BJ (cell line): Measurements from ENCODE around the gene NRN1. TPM values are rescaled to one million over a fixed set of nuclear protein-coding genes. Genes with fewer than 3 reads are reported as not detected.

Experiments
- CTCF ChIA-PET: fragments of 350-600 bp; formaldehyde crosslinking; extraction: SDS; loops from one replicate; lab custom pipeline; 2021; ENCODE audit warnings: antibody characterized with exemption, inconsistent platforms; lab: Yijun Ruan, JAX
- POLR2A ChIA-PET: fragments of 300-600 bp; sonication (Branson Sonifier 250); formaldehyde crosslinking; extraction: SDS; loops from one replicate; lab custom pipeline; 2021; ENCODE audit warnings: antibody characterized with exemption; lab: Charles Lee
- DNase-seq: peaks from one replicate; pipeline ENCODE4 v3.0.0-alpha.2; 2011; ENCODE audit warnings: low read depth
- H3K27me3 ChIP-seq: 2 replicates; pipeline ENCODE4 v1.6.0; 2011; ENCODE audit warnings: low read length; ENCODE audit not compliant: control insufficient read depth, insufficient read depth
- H3K36me3 ChIP-seq: 2 replicates; pipeline ENCODE4 v1.5.1; 2011; ENCODE audit warnings: low read length; ENCODE audit not compliant: control insufficient read depth, insufficient read depth
- H3K4me3 ChIP-seq: 2 replicates; pipeline ENCODE4 v1.5.1; 2011; ENCODE audit warnings: low read depth, mild to moderate bottlenecking, control low read depth, low read length
- polyA plus RNA-seq: library from polyadenylated mRNA; depleted of rRNA; stranded (reverse); fragments of >200 nt; gene quantifications from 2 replicates; pipeline ENCODE4 v1.2.3, GENCODE V29; 2011
- TF ChIP-seq, protein P1 (sequence below): IDR thresholded peaks from 2 replicates; pipeline ENCODE4 v1.5.1; 2011; ENCODE audit warnings: low read depth, mild to moderate bottlenecking, control low read depth, inconsistent platforms, low read length, moderate library complexity; ENCODE audit not compliant: insufficient read depth

Gene NRN1
- polyA plus RNA-seq, 1 experiment = 1.1 TPM

DNA sequence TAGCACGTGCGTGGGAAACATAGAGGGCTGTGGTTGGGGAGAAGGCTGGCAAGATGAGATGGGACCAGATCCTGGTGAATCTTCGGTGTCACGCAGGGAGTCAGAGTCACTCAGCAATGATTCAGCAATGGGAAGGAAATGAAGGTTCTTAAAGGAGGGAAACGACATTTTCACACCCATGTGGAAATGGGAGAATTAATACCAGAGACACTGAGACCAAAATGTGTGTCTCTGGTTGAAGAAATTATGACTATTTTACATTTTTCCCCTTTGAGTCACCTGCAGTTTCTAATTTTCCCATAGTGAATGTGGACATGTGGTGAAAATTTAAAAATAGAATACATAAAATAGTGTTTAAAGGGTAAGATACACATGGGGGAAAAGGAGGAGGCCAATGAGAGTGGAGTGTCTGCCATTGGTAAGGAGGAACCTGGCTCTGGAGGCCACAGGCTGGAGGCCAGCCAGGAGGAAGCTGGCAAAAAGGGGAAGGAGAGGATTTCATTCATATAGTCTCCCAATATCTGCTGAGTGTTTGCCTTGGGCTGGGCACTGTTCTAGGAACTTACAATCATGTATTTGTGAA, 17.5 kb downstream of the NRN1 start:
- Histone ChIP-seq H3K4me3 (no peak overlapping the region), H3K27me3 (peaks cover 7% of the 10 kb centered on the region), H3K36me3 (no peaks in the 10 kb centered on the region)
- no peak for DNase-seq
- TF ChIP-seq, protein P1, sequence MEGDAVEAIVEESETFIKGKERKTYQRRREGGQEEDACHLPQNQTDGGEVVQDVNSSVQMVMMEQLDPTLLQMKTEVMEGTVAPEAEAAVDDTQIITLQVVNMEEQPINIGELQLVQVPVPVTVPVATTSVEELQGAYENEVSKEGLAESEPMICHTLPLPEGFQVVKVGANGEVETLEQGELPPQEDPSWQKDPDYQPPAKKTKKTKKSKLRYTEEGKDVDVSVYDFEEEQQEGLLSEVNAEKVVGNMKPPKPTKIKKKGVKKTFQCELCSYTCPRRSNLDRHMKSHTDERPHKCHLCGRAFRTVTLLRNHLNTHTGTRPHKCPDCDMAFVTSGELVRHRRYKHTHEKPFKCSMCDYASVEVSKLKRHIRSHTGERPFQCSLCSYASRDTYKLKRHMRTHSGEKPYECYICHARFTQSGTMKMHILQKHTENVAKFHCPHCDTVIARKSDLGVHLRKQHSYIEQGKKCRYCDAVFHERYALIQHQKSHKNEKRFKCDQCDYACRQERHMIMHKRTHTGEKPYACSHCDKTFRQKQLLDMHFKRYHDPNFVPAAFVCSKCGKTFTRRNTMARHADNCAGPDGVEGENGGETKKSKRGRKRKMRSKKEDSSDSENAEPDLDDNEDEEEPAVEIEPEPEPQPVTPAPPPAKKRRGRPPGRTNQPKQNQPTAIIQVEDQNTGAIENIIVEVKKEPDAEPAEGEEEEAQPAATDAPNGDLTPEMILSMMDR = no peak
- ChIA-PET POLR2A (no interaction called here), CTCF (no interaction called here)

DNA sequence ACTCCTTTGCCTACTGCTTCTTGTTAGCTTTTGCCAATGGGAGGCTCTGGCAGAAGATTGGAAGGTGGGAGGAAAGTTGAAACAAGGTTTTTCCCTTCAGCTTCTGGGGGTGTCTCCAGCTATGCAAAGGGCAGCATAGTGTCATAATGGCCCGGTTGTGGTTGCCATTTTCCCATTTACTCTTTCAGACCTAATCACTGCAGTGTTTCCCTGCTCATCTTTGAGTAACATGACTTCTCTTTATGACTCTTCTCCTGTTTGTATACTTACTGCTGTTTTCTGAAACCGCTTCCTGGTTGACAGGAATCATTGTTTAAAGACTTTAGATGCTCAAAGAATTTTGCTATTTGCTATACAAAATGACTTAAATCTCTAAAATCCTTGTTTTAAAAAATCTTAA, 19.9 kb downstream of the NRN1 start:
- Histone ChIP-seq H3K36me3 (no peaks in the 10 kb centered on the region), H3K27me3 (no peaks in the 10 kb centered on the region), H3K4me3 (no peak overlapping the region)
- POLR2A ChIA-PET = no interaction called here
- TF ChIP-seq, protein P1 = no peak
- DNase-seq = no peak
- CTCF ChIA-PET = no interaction called here

DNA sequence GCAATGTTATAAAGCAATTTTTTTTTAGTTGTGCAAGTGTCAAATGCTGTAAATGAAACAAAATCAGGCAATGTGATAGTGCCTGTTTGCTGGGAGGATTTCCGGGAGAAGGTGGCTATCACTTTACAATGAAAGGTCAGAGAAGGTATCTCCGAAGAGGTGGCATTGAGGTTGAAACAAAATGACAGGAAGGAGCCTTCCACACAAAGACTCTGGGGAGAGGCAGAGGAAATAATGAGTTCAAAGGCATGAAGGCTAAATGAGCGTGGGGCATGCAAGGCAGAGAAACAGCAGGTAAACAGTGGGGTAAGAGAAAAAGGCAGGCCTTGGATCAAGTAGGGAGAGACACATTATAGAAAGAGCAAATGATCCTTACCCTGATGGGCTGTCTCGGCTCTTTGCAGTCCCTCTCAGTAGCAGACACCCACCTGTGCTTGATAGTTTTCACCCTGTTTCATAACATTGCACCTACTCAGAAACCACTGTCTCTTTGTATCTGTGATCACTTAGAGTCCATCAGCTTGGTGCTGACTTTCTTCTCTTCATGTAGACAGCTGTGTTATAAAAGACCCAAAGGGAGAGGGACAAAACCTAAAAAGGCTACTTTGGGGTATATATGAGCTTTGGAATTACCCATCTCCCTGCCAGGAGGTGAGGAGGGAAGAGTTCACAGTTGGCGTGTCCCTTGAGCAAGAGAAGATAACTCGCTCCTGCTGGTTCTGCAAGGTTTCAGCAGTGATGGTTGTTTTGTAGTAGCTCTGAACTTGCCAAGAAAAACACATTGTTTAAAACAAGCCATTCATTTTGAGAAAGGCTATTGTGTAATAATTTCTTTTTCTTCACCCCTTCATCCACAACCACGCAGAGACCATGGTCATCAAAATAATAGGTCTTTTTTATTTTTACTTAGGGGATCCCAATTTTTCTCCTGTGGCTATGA, 22.3 kb downstream of the NRN1 start:
- TF ChIP-seq, protein P1 = no peak
- no peaks in the 10 kb centered on the region for H3K36me3 ChIP-seq
- no peak for DNase-seq
- H3K27me3 ChIP-seq = no peaks in the 10 kb centered on the region
- CTCF ChIA-PET = no interaction called here
- POLR2A ChIA-PET = no interaction called here
- H3K4me3 ChIP-seq = no peak overlapping the region

DNA sequence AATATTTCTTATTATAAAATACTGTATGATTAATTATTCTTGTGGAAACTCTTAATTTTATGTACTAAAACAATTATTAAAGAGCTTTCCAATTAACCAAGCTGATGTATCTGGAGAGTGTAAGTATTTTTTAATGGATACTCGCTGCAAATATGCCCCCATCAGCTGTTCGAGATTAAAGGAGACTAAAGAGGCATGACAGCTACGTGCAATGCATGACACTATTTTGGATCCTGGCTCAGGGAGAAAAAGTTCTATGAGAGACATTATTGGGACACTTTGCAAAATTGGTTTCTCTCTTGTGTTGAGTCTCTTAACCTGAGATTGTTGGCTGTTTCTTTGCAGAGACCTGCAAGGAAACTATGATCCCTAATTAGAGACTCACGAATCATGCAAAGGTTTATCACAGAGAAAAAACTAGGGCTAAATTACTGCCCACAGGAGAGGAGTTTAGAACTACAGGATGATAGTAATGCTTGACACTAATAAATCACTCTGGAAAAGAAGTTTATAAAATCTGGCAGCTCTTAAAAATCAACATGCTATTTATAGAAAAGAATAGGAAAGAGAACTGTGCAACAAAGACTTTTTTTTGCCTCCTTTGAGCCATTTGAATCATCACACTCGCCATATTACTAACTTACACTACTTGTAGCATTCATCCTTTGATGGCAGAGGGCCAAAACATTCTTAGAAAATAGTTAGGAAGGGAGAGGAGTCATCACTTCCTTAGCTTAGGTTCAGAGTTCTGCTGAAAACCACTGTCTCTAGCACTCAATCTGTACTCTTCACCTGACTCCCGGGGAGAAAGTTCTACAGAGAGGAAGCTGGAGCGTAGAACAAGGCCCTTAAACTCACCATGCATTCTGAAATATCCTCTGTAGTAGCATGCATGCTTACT, 25.3 kb downstream of the NRN1 start:
- no peak for DNase-seq
- Histone ChIP-seq H3K36me3 (no peaks in the 10 kb centered on the region), H3K4me3 (no peak overlapping the region), H3K27me3 (no peaks in the 10 kb centered on the region)
- TF ChIP-seq, protein P1 = no peak
- ChIA-PET POLR2A (no interaction called here), CTCF (interaction anchor here (0.6 to 1.2 kb wide), 2 partner anchors 11 to 33 kb away, joined by 3 read pairs; no protein-coding TSS in a partner anchor)
